Muscle of leg (tissue), 11 donors: Measurements from ENCODE around the gene SF3A1. TPM values are rescaled to one million over a fixed set of nuclear protein-coding genes. Genes with fewer than 3 reads are reported as not detected.
A peak's percentile ranks its signal among the peaks of the same experiment; 100 is the strongest.

ENCODE experiments used
- DNase-seq: peaks from one replicate; pipeline ENCODE4 v3.0.0; 2013
- H3K27ac ChIP-seq: one replicate; pipeline ENCODE4 v1.5.1; 2013; ENCODE audit warnings: mild to moderate bottlenecking, low read length, control low read depth
- H3K27me3 ChIP-seq: one replicate; pipeline ENCODE4 v1.6.1; 2013; ENCODE audit warnings: low read length; ENCODE audit not compliant: control insufficient read depth, insufficient read depth
- H3K36me3 ChIP-seq: one replicate; pipeline ENCODE4 v1.6.1; 2013; ENCODE audit warnings: low read length; ENCODE audit not compliant: control insufficient read depth, insufficient read depth
- H3K4me1 ChIP-seq: one replicate; pipeline ENCODE4 v1.6.1; 2013; ENCODE audit warnings: low read length; ENCODE audit not compliant: control insufficient read depth, insufficient read depth
- H3K4me3 ChIP-seq: one replicate; pipeline ENCODE4 v1.5.1; 2013; ENCODE audit warnings: low read length, control low read depth
- H3K9me3 ChIP-seq: replicated peaks from 2 replicates; pipeline ENCODE4 v1.6.1; 2013; ENCODE audit warnings: low read depth, low read length; ENCODE audit not compliant: control insufficient read depth
- WGBS: methylation state at CpG from one replicate; pipeline ENCODE4 v1.1.5; 2013; ENCODE audit warnings: missing lambda C conversion rate; ENCODE audit not compliant: insufficient coverage; 5-methylcytosine and 5-hydroxymethylcytosine counted together
- polyA plus RNA-seq, 8 donors: library from polyadenylated mRNA; unstranded; fragments of 120-200 nt; gene quantifications; one replicate each; pipeline versions ENCODE4 v1.2.1 to v1.2.3, GENCODE V29; 2013; ENCODE audit warnings: inconsistent platforms in 1 of 8, low replicate concordance in 1 of 8; ENCODE audit not compliant: insufficient read length in 8 of 8, insufficient read depth in 1 of 8
- total RNA-seq: library from RNA; stranded (reverse); fragments of 120-200 nt; gene quantifications from one replicate; pipeline ENCODE4 v1.2.4, GENCODE V29; 2013

The SF3A1 gene
- total and polyA plus RNA-seq, 9 donors, result 23.8 to 110 (median 78.0) TPM

GRCh38 chr22:30313527-30314363 is 42.9 kb downstream of the SF3A1 start:
- H3K4me3 ChIP-seq, result no peak overlapping the region
- no peaks in the 10 kb centered on the region for H3K27me3 ChIP-seq
- H3K27ac ChIP-seq, result no peak overlapping the region
- DNase-seq, result no peak
- H3K4me1 ChIP-seq, result peaks cover 17% of the 10 kb centered on the region
- H3K9me3 ChIP-seq, result no peaks in the 10 kb centered on the region
- WGBS, result no CpG with 5 or more reads among the region's 8 CpGs
- H3K36me3 ChIP-seq, result no peaks in the 10 kb centered on the region

GRCh38 chr22:30312053-30312452 is 44.6 kb downstream of the SF3A1 start:
- 90% methylated on average over 4 of the region's 6 CpGs for WGBS
- no peak for DNase-seq
- Histone ChIP-seq H3K9me3 (no peaks in the 10 kb centered on the region), H3K27me3 (no peaks in the 10 kb centered on the region), H3K27ac (no peak overlapping the region), H3K4me3 (no peak overlapping the region), H3K4me1 (peaks cover 22% of the 10 kb centered on the region), H3K36me3 (no peaks in the 10 kb centered on the region)

- no peaks in the 10 kb centered on the region for H3K27me3 ChIP-seq
- H3K4me3 ChIP-seq, result no peak overlapping the region
- H3K4me1 ChIP-seq, result peaks cover 24% of the 10 kb centered on the region
Measured at GRCh38 chr22:30310881-30311771, 45.6 kb downstream of the SF3A1 start.

GRCh38 chr22:30309951-30310741 is 46.5 kb downstream of the SF3A1 start:
- Histone ChIP-seq H3K4me3 (no peak overlapping the region), H3K4me1 (peaks cover 31% of the 10 kb centered on the region), H3K27ac (no peak overlapping the region), H3K36me3 (no peaks in the 10 kb centered on the region), H3K9me3 (no peaks in the 10 kb centered on the region), H3K27me3 (no peaks in the 10 kb centered on the region)
- 49% methylated on average over 2 of the region's 7 CpGs for WGBS
- DNase-seq, result no peak

More at GRCh38 chr22:30310881-30311771, 45.6 kb downstream of the SF3A1 start:
- peak overlapping the region; percentile 20 for H3K27ac ChIP-seq
- no peak for DNase-seq
- no peaks in the 10 kb centered on the region for H3K9me3 ChIP-seq
- H3K36me3 ChIP-seq, result no peaks in the 10 kb centered on the region
- WGBS, result 73% methylated on average over 3 of the region's 8 CpGs

- Histone ChIP-seq H3K9me3 (no peaks in the 10 kb centered on the region), H3K4me3 (no peak overlapping the region), H3K27me3 (no peaks in the 10 kb centered on the region), H3K4me1 (peaks cover 37% of the 10 kb centered on the region), H3K36me3 (no peaks in the 10 kb centered on the region), H3K27ac (no peak overlapping the region)
- WGBS, result 31% methylated on average over 4 of the region's 5 CpGs
- no peak for DNase-seq
Measured at GRCh38 chr22:30308518-30309230, 48.0 kb downstream of the SF3A1 start.

- Histone ChIP-seq H3K36me3 (peaks cover 6% of the 10 kb centered on the region), H3K27me3 (no peaks in the 10 kb centered on the region), H3K4me3 (no peak overlapping the region), H3K27ac (no peak overlapping the region), H3K9me3 (no peaks in the 10 kb centered on the region), H3K4me1 (peaks cover 37% of the 10 kb centered on the region)
- no peak for DNase-seq
- WGBS, result 78% methylated on average over 1 of the region's 2 CpGs
Measured at GRCh38 chr22:30308093-30308492, 48.6 kb downstream of the SF3A1 start.

- peak overlapping the region; percentile 35 for H3K27ac ChIP-seq
- no peaks in the 10 kb centered on the region for H3K9me3 ChIP-seq
- no peak for DNase-seq
- no peak overlapping the region for H3K4me3 ChIP-seq
- no peaks in the 10 kb centered on the region for H3K27me3 ChIP-seq
- WGBS, result 54% methylated on average over 3 of the region's 4 CpGs
- peaks cover 9% of the 10 kb centered on the region for H3K36me3 ChIP-seq
- H3K4me1 ChIP-seq, result peaks cover 41% of the 10 kb centered on the region
Measured at GRCh38 chr22:30307041-30307574, 49.6 kb downstream of the SF3A1 start.

- Histone ChIP-seq H3K36me3 (peaks cover 10% of the 10 kb centered on the region), H3K27me3 (no peaks in the 10 kb centered on the region), H3K9me3 (no peaks in the 10 kb centered on the region), H3K4me1 (peaks cover 43% of the 10 kb centered on the region), H3K4me3 (no peak overlapping the region), H3K27ac (peak overlapping the region; percentile 35)
- no CpG with 5 or more reads among the region's 1 CpG for WGBS
- no peak for DNase-seq
Measured at GRCh38 chr22:30306627-30307011, 50.1 kb downstream of the SF3A1 start.

GRCh38 chr22:30305906-30306626 is 50.6 kb downstream of the SF3A1 start:
- peaks cover 41% of the 10 kb centered on the region for H3K4me1 ChIP-seq
- H3K36me3 ChIP-seq, result peaks cover 10% of the 10 kb centered on the region
- no peaks in the 10 kb centered on the region for H3K9me3 ChIP-seq
- WGBS, result 17% methylated on average over 1 of the region's 3 CpGs
- H3K27ac ChIP-seq, result peak overlapping the region; percentile 43
- H3K4me3 ChIP-seq, result no peak overlapping the region
- no peaks in the 10 kb centered on the region for H3K27me3 ChIP-seq
- DNase-seq, result no peak
